ENCODE data around the gene TLE1.
"Not testable (repeated sequence)": the region's sequence is repeated elsewhere in the genome, so short reads cannot be mapped to it uniquely, and the experiment has no call there.

The TLE1 gene

GRCh38 chr9:81621785-81622259 is 67.5 kb downstream of the TLE1 start:
- no peak for DNase-seq (ENCODE audit: low spot score)

GRCh38 chr9:81621118-81621517 is 68.2 kb downstream of the TLE1 start:
- DNase-seq (ENCODE audit: low spot score), result no peak

GRCh38 chr9:81620002-81620390 is 69.4 kb downstream of the TLE1 start:
- DNase-seq (ENCODE audit: low spot score), result no peak

- DNase-seq (ENCODE audit: low spot score), result no peak
Observed at GRCh38 chr9:81619353-81620001, 69.9 kb downstream of the TLE1 start.

- DNase-seq (ENCODE audit: low spot score), result no peak
Observed at GRCh38 chr9:81618923-81619322, 70.4 kb downstream of the TLE1 start.

GRCh38 chr9:81616141-81616540 is 73.2 kb downstream of the TLE1 start:
- DNase-seq (ENCODE audit: low spot score), result no peak

- no peak for DNase-seq (ENCODE audit: low spot score)
Observed at GRCh38 chr9:81614335-81614734, 75.0 kb downstream of the TLE1 start.

GRCh38 chr9:81613002-81613812 is 76.1 kb downstream of the TLE1 start:
- no peak for DNase-seq (ENCODE audit: low spot score)

- no peak for DNase-seq (ENCODE audit: low spot score)
Observed at GRCh38 chr9:81611664-81612063, 77.7 kb downstream of the TLE1 start.

- DNase-seq (ENCODE audit: low spot score), result no peak
Observed at GRCh38 chr9:81610740-81611107, 78.6 kb downstream of the TLE1 start.

- no peak for DNase-seq (ENCODE audit: low spot score)
Observed at GRCh38 chr9:81609782-81610739, 79.3 kb downstream of the TLE1 start.

- no peak for DNase-seq (ENCODE audit: low spot score)
Observed at GRCh38 chr9:81608289-81608657, 81.1 kb downstream of the TLE1 start.

GRCh38 chr9:81607593-81608288 is 81.6 kb downstream of the TLE1 start:
- DNase-seq (ENCODE audit: low spot score), result no peak

GRCh38 chr9:81606261-81606660 is 83.1 kb downstream of the TLE1 start:
- not testable (repeated sequence) for DNase-seq (ENCODE audit: low spot score)

GRCh38 chr9:81605170-81605670 is 84.1 kb downstream of the TLE1 start:
- DNase-seq (ENCODE audit: low spot score), result no peak

GRCh38 chr9:81604306-81605169 is 84.8 kb downstream of the TLE1 start:
- no peak for DNase-seq (ENCODE audit: low spot score)

- DNase-seq (ENCODE audit: low spot score), result no peak
Observed at GRCh38 chr9:81602887-81603680, 86.3 kb downstream of the TLE1 start.

- no peak for DNase-seq (ENCODE audit: low spot score)
Observed at GRCh38 chr9:81601639-81602623, 87.4 kb downstream of the TLE1 start.

- DNase-seq (ENCODE audit: low spot score), result no peak
Observed at GRCh38 chr9:81600631-81601030, 88.7 kb downstream of the TLE1 start.
